Ovary (tissue), 9 donors: ENCODE data around the gene DCLRE1A. TPM values are rescaled to one million over a fixed set of nuclear protein-coding genes. Genes with fewer than 3 reads are reported as not detected.

Experiments used
- DNase-seq, 5 donors: peaks; one replicate each; pipeline ENCODE4 v3.0.0-alpha.2; 2019 to 2020
- H3K27ac ChIP-seq, 2 donors: fragments of 200-600 bp; one replicate each; pipeline versions ENCODE4 v1.5.1 to v1.8.0; 2019 to 2022
- H3K27me3 ChIP-seq: fragments of 200-600 bp; one replicate; pipeline ENCODE4 v1.8.0; 2022
- H3K36me3 ChIP-seq: fragments of 200-600 bp; sonication (generic); one replicate; pipeline ENCODE4 v1.5.1; 2019
- H3K4me1 ChIP-seq: one replicate; pipeline ENCODE4 v1.8.1; 2013; ENCODE audit warnings: mild to moderate bottlenecking, moderate library complexity; ENCODE audit not compliant: insufficient read depth
- H3K4me3 ChIP-seq: fragments of 200-600 bp; sonication (generic); one replicate; pipeline ENCODE4 v1.5.1; 2017
- H3K9me3 ChIP-seq, 2 donors: fragments of 200-600 bp in 1 of 2; sonication (generic) in 1 of 2; one replicate each; pipeline versions ENCODE4 v1.5.1 to v1.8.1; 2013 to 2019; ENCODE audit warnings: mild to moderate bottlenecking in 1 of 2, moderate library complexity in 1 of 2
- CTCF ChIP-seq, 3 donors: fragments of 450-650 bp in 2 of 3; fragments of 200-600 bp in 1 of 3; IDR thresholded peaks; one replicate each; pipeline versions ENCODE4 v1.5.1 to v1.8.0; 2016 to 2022; ENCODE audit warnings: antibody characterized with exemption in 3 of 3, mild to moderate bottlenecking in 1 of 3
- EP300 ChIP-seq: sonication (generic); formaldehyde crosslinking; IDR thresholded peaks from one replicate; pipeline ENCODE4 v1.6.1; 2017; ENCODE audit warnings: antibody characterized with exemption
- POLR2A ChIP-seq: fragments of 450-650 bp; IDR thresholded peaks from one replicate; pipeline ENCODE4 v1.6.1; 2017; ENCODE audit warnings: antibody characterized with exemption, mild to moderate bottlenecking, moderate library complexity
- WGBS, 3 donors: extraction: QIAGEN DNeasy Blood & Tissue Kit in 1 of 3; methylation state at CpG; one replicate each; pipeline versions ENCODE4 v1.1.5 to v1.1.7; 2013 to 2017; 5-methylcytosine and 5-hydroxymethylcytosine counted together
- intact Hi-C, 4 donors: fragments of 100-400 bp; cut with DNase I; formaldehyde crosslinking; loops; one replicate each; pipeline versions ENCODE4 v1.11.0 to v1.15.1; 2022 to 2023
- polyA plus RNA-seq, 2 donors: library from polyadenylated mRNA; stranded (reverse); fragments of 200-250 nt in 1 of 2; fragments of 350-450 nt in 1 of 2; fragmentation: Illumina TruSeq in 1 of 2; extraction: RNeasy Lipid Tissue Mini Kit (QIAGEN cat#74804) in 1 of 2; gene quantifications; one replicate each; pipeline ENCODE4 v1.2.3, GENCODE V29; 2013 to 2014
- total RNA-seq, 7 donors: library from RNA; depleted of rRNA in 2 of 7; stranded (reverse); fragments of >200 nt in 2 of 7; fragmentation: NEBNext Ultra II Directional in 3 of 7; extraction: Animal tissue kit (Norgen Biotek cat#: 25700) in 3 of 7; gene quantifications; one replicate each; pipeline versions ENCODE4 v1.1.0 to v1.2.4, GENCODE V29; 2016 to 2023
- donor health status: DM: no; HTN: no; CAD: no; lungs with moderate emphysema.
- donor health status: DM: no; HTN: no; CAD: no.
- donor health status: Bipolar disorder and iron deficiency.
- donor health status: DM: yes; HTN: yes; CAD: no.
- donor health status: DM: no; HTN: no; CAD: no.
- donor health status: DM: yes; HTN: yes; CAD: no.

The DCLRE1A gene
- total and polyA plus RNA-seq, 9 donors = 3.4 to 8.0 (median 4.3) TPM

- WGBS, 3 donors = 96 to 97% (median 97%) methylated on average over 2 of the region's 2 CpGs
These were observed 28.4 kb upstream of the DCLRE1A start for GRCh38 chr10:113882240-113882639.

GRCh38 chr10:113880236-113880635, 26.4 kb upstream of the DCLRE1A start:
- 69 to 78% (median 75%) methylated on average over 1 of the region's 1 CpG for WGBS, 3 donors

More at GRCh38 chr10:113882240-113882639, 28.4 kb upstream of the DCLRE1A start:
- TF ChIP-seq EP300 (no peak), POLR2A (no peak), CTCF (IDR thresholded peaks at IDR 0.05) (no peak)
- H3K27me3 ChIP-seq = no peaks in the 10 kb centered on the region
- H3K36me3 ChIP-seq = no peaks in the 10 kb centered on the region
- no peaks in the 10 kb centered on the region for H3K4me1 ChIP-seq
- DNase-seq = no peak
- intact Hi-C loops = no loop called here
- H3K9me3 ChIP-seq = no peaks in the 10 kb centered on the region
- H3K4me3 ChIP-seq = no peak overlapping the region
- no peak overlapping the region for H3K27ac ChIP-seq

GRCh38 chr10:113879691-113880090, 25.8 kb upstream of the DCLRE1A start:
- H3K27me3 ChIP-seq = no peaks in the 10 kb centered on the region
- no peak overlapping the region for H3K4me3 ChIP-seq
- 92 to 97% (median 96%) methylated on average over 2 of the region's 2 CpGs for WGBS, 3 donors
- no peak overlapping the region for H3K27ac ChIP-seq
- H3K36me3 ChIP-seq = no peaks in the 10 kb centered on the region
- TF ChIP-seq CTCF (IDR thresholded peaks at IDR 0.05) (no peak), POLR2A (no peak), EP300 (no peak)
- DNase-seq = no peak
- H3K4me1 ChIP-seq = no peaks in the 10 kb centered on the region
- intact Hi-C loops = no loop called here
- no peaks in the 10 kb centered on the region for H3K9me3 ChIP-seq

More at GRCh38 chr10:113880236-113880635, 26.4 kb upstream of the DCLRE1A start:
- Histone ChIP-seq H3K4me3 (no peak overlapping the region), H3K27ac (no peak overlapping the region), H3K27me3 (no peaks in the 10 kb centered on the region), H3K36me3 (no peaks in the 10 kb centered on the region), H3K4me1 (no peaks in the 10 kb centered on the region), H3K9me3 (no peaks in the 10 kb centered on the region)
- TF ChIP-seq CTCF (IDR thresholded peaks at IDR 0.05) (no peak), POLR2A (no peak), EP300 (no peak)
- intact Hi-C loops = no loop called here
- DNase-seq = no peak

- WGBS, 3 donors = 80 to 84% (median 81%) methylated on average over 3 of the region's 3 CpGs
- intact Hi-C loops = no loop called here
- TF ChIP-seq CTCF (IDR thresholded peaks at IDR 0.05) = no peak
- TF ChIP-seq EP300 = no peak
- TF ChIP-seq POLR2A = no peak
These were observed 22.6 kb upstream of the DCLRE1A start for GRCh38 chr10:113876461-113876860.

More at GRCh38 chr10:113876461-113876860, 22.6 kb upstream of the DCLRE1A start:
- Histone ChIP-seq H3K9me3 (no peaks in the 10 kb centered on the region), H3K4me3 (no peak overlapping the region), H3K36me3 (no peaks in the 10 kb centered on the region), H3K27me3 (no peaks in the 10 kb centered on the region), H3K27ac (no peak overlapping the region), H3K4me1 (peaks cover 2% of the 10 kb centered on the region)
- no peak for DNase-seq
